GM10248 (cell line): ENCODE data around the gene ANGPTL2.

Experiments
- CTCF ChIA-PET: fragments of 300-600 bp; sonication (Branson Sonifier 250); formaldehyde crosslinking; extraction: SDS; loops from one replicate; lab custom pipeline; 2021; ENCODE audit warnings: antibody characterized with exemption; lab: Yijun Ruan, JAX
- POLR2A ChIA-PET: fragments of 350-650 bp; sonication (Branson Sonifier 250); formaldehyde crosslinking; extraction: SDS; loops from one replicate; lab custom pipeline; 2020; ENCODE audit warnings: antibody characterized with exemption; lab: Yijun Ruan, JAX
- DNase-seq: peaks from one replicate; pipeline ENCODE4 v3.0.0; 2012; ENCODE audit errors: extremely low spot score
- TF ChIP-seq, protein P1 (sequence below): IDR thresholded peaks from 2 replicates; pipeline ENCODE4 v1.5.1; 2012; ENCODE audit warnings: mild to moderate bottlenecking, low read depth; ENCODE audit errors: extremely low read depth, missing control alignments, control extremely low read depth

The ANGPTL2 gene

DNA sequence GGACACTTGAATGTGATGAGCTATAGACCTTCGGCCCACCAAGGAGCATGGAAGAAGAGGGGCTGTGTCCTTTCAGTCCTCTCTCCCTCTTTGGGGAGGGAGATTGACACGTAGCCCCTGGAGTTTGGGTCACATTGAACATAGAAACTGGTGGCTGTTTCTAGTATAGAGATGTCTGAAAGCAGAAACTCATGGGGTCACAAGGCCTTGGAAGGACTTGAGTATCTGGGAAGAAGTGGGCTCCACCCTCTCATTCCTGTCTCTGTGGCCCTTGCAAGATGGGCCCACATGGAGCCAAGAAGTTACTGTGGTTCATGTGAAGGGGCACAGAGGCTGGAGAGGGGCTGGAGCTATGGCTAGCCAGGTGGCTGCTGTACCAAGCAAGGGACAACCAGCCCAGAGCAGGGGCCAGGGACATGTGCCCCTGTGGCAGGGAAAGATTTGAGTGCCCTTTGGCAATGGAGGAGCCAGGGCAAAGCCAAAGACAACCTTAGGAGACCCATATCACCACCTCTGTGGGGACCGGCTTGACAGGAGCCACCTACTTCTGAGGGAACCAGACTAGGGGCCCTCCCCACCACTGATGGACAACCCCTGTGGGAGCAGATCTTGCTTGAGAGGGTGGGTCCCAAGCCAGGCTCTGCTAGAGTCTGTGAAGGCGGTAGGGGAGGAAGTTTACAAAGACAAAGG is 12.8 kb upstream of the ANGPTL2 start:
- TF ChIP-seq, protein P1, sequence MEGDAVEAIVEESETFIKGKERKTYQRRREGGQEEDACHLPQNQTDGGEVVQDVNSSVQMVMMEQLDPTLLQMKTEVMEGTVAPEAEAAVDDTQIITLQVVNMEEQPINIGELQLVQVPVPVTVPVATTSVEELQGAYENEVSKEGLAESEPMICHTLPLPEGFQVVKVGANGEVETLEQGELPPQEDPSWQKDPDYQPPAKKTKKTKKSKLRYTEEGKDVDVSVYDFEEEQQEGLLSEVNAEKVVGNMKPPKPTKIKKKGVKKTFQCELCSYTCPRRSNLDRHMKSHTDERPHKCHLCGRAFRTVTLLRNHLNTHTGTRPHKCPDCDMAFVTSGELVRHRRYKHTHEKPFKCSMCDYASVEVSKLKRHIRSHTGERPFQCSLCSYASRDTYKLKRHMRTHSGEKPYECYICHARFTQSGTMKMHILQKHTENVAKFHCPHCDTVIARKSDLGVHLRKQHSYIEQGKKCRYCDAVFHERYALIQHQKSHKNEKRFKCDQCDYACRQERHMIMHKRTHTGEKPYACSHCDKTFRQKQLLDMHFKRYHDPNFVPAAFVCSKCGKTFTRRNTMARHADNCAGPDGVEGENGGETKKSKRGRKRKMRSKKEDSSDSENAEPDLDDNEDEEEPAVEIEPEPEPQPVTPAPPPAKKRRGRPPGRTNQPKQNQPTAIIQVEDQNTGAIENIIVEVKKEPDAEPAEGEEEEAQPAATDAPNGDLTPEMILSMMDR, result no peak
- DNase-seq, result no peak
- ChIA-PET CTCF (interaction anchor here (1.3 to 2.0 kb wide), 4 partner anchors 9 to 18 kb away, joined by 3 to 5 read pairs (median 4); partner anchors contain the start of gene ANGPTL2), POLR2A (no interaction called here)

DNA sequence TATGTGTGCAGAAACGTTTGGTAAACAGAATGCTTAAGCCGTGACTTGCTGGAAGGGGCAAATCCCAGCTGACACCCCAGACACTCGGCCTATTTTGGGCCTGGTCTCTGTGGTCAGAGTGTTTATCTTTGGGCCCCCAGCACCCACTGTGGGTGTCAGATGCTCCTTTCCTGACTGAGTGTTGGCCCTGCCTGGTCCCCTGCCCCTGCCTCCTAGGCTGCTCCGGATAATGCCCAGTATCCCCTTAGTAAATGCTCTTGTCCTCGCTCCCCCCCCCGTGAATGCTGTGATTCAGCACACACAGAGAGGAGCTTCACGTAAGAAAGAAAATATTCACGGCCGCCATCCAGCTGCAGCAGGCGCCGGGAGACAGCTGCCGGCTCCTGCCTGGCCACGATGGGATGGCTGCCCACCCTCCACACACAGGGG is 11.3 kb upstream of the ANGPTL2 start:
- ChIA-PET CTCF (interaction anchor here (1.3 to 2.0 kb wide), 4 partner anchors 9 to 14 kb away, joined by 3 to 5 read pairs (median 4); partner anchors contain the start of gene ANGPTL2), POLR2A (no interaction called here)
- TF ChIP-seq, protein P1, result no peak
- DNase-seq, result no peak

DNA sequence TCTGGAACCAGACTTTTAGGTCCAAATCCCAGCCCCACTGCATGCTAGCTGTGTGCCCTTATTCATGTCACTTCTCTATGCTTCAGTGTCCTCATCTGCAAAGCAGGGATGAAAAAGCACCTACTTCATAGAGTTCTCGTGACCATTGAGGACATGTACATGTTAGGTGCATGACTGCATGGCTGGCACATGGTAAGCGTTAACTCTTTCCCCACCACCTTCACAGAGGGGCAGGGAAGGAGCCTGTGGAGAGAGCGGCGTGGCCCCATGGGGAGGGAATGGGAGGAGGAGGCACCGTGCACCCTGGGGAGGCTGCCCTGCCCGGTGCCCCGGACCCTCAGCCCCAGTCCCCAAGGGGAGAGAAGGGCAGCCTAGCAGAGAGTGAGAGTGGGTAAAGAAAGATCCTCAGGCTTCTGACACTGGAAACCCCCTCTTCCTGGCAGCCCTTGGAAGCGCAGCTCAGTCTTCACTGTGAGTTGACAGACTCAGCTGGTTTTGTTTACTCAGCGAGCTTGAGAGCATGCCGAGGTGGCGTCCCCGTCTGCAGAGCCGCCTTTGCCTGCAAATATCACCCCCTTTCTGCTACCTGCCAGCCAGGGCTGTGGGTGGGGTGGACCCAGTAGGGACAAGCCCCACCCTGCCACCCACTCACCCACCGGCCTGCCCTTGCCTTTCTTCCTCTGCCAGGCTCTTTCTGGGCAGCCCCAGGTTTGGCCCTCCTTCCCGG is 10.6 kb upstream of the ANGPTL2 start:
- TF ChIP-seq, protein P1, result no peak
- CTCF ChIA-PET, result interaction anchor here (1.3 to 2.0 kb wide), 2 partner anchors 8 to 13 kb away, joined by 4 to 5 read pairs; no protein-coding TSS in a partner anchor
- DNase-seq, result no peak
- POLR2A ChIA-PET, result no interaction called here

DNA sequence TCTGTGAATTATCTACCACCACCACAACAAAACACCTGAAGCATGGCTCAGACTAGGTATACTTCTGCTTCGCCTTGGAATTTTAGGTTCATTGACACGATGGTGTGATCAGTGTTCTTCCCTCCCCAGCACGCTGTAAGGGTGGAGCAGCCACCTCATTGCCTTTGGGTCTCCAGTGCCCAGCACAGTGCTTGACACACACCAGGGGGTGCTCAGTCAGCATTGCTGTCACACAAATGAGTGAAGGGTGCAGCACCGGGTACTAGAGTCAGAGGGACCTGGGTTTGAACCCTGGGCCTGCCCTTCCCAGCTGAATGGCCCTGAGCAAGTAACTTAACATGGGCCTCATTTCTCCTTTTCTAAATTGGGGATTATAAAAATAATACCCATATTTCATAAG is 9.9 kb upstream of the ANGPTL2 start:
- ChIA-PET CTCF (interaction anchor here (2.0 kb wide), 1 partner anchor 14 kb away, joined by 7 read pairs; no protein-coding TSS in a partner anchor), POLR2A (no interaction called here)
- no peak for DNase-seq
- TF ChIP-seq, protein P1, result no peak

DNA sequence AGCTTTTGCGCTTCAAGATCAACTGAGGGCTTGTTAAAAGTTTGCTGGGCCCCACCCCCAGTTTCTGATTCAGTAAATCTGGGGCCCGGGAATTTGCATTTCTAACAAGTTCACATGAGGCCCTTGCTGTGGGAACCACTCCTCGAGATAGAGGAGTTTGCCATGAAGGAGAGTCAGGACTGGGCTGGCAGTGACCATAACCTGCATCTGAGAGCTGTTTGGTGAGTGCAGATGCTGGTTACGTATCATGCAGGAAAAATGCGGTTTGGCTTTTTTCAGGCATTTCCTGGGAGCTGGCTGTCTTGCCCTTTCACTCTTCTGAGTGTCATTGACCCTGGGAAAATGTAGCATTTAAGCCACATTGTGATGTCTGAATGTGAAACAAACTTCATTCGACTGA is 9.4 kb upstream of the ANGPTL2 start:
- POLR2A ChIA-PET, result no interaction called here
- no peak for DNase-seq
- CTCF ChIA-PET, result interaction anchor here (2.0 to 3.2 kb wide), 2 partner anchors 13 to 191 kb away, joined by 7 to 9 read pairs; no protein-coding TSS in a partner anchor
- TF ChIP-seq, protein P1, result no peak
